ENCODE measurements around the gene CCDC192.

GRCh38 chr5:127739807-127740384, 36.7 kb downstream of the CCDC192 start:
- TF ChIP-seq EZH2phosphoT487 (IDR thresholded peaks at IDR 0.05) (no peak), EZH2 (IDR thresholded peaks at IDR 0.05) (no peak)
- TF ChIP-seq, protein P1, sequence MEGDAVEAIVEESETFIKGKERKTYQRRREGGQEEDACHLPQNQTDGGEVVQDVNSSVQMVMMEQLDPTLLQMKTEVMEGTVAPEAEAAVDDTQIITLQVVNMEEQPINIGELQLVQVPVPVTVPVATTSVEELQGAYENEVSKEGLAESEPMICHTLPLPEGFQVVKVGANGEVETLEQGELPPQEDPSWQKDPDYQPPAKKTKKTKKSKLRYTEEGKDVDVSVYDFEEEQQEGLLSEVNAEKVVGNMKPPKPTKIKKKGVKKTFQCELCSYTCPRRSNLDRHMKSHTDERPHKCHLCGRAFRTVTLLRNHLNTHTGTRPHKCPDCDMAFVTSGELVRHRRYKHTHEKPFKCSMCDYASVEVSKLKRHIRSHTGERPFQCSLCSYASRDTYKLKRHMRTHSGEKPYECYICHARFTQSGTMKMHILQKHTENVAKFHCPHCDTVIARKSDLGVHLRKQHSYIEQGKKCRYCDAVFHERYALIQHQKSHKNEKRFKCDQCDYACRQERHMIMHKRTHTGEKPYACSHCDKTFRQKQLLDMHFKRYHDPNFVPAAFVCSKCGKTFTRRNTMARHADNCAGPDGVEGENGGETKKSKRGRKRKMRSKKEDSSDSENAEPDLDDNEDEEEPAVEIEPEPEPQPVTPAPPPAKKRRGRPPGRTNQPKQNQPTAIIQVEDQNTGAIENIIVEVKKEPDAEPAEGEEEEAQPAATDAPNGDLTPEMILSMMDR (IDR thresholded peaks at IDR 0.05): no peak
